HG02970 (cell line): Measurements from ENCODE around the gene MAGED2.
"Not testable (repeated sequence)": the region's sequence is repeated elsewhere in the genome, so short reads cannot be mapped to it uniquely, and the experiment has no call there.

Source experiments
- ATAC-seq: cut with Tn5 transposase; IDR thresholded peaks from one replicate; pipeline ENCODE4 v1.9.1; 2021; ENCODE audit warnings: mild to moderate bottlenecking, moderate library complexity, moderate number of reproducible peaks; ENCODE audit not compliant: unreplicated experiment, low FRiP score

MAGED2 gene, protein sequence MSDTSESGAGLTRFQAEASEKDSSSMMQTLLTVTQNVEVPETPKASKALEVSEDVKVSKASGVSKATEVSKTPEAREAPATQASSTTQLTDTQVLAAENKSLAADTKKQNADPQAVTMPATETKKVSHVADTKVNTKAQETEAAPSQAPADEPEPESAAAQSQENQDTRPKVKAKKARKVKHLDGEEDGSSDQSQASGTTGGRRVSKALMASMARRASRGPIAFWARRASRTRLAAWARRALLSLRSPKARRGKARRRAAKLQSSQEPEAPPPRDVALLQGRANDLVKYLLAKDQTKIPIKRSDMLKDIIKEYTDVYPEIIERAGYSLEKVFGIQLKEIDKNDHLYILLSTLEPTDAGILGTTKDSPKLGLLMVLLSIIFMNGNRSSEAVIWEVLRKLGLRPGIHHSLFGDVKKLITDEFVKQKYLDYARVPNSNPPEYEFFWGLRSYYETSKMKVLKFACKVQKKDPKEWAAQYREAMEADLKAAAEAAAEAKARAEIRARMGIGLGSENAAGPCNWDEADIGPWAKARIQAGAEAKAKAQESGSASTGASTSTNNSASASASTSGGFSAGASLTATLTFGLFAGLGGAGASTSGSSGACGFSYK

DNA sequence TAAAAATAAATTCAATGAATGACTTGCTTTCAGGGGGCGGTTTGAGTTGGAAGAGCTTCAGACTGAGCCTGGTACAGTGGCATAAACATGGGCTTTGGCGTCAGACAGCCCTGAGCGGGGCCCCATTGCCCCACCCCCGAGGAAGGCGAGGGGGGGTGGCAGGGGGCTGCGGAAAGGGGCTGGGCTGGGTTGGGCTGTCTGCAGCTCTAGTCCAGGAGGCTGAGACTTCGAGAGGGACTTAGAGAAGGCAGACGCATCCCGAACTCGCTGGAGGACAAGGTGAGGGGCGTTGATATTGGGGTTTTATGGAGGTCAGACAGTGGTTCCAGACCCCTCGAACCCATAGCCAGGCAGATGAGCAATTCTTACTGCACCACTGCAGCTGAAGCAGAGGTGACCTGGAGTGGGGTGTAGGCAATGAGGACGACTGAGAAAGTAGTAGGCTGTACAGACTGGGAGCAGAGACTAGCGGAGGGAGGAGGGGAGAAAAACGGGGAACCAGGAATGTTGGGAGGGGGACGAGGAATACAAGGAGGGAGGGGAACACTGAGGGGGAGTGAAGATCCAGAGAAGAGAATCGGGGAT is at the start of gene MAGED2:
Gene MAGED2 (plus strand): TSS at position 222 of the 585 bp plus-strand sequence. CDS start 1,587 bp downstream, outside the sequence.
- ATAC-seq, result no peak

DNA sequence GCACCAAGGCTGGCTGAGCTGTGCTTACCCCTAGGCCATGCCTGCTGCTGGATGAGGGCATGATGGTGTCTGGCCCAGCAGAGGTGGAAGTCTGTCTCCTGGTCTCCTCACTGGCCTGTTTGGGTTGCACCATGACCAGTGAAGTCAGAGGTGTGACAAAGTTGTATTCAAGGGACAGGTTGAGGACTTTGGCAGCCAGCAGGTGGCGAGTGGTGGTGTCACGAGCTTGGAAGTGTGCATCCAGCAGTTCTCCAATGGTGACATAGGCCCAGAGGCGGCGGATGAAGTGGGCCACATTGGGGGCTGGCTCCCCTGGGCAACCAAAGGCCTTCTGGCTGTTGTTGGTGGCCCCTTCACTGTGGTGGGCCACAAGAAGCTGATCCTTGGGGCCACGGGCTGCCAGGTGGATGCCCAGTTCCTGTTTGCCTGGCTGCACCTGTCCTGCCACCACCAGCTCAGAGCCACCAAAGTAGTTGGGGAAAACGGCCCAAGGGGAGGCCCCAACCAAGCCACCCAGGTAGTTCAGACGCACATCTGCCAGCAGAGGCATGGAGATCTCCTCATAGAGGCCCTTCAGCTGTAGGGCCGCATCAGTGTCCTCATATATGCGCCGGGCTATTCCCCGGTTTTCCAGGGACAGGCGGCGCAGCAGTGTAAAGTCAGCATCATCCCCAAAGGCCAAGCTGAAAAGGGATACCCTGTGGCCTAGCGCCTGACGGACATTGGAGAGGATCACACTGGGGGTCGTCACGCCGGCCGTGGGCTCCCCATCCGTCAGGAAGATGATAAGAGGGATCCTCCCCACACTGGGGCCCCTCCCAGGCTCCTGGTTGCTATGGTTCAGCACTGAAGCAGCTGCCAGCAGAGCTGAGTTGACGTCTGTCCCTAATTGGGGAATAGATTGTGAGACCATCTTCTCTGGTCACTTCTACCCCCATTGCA is 49.2 kb upstream of the MAGED2 start:
- ATAC-seq, result no peak

DNA sequence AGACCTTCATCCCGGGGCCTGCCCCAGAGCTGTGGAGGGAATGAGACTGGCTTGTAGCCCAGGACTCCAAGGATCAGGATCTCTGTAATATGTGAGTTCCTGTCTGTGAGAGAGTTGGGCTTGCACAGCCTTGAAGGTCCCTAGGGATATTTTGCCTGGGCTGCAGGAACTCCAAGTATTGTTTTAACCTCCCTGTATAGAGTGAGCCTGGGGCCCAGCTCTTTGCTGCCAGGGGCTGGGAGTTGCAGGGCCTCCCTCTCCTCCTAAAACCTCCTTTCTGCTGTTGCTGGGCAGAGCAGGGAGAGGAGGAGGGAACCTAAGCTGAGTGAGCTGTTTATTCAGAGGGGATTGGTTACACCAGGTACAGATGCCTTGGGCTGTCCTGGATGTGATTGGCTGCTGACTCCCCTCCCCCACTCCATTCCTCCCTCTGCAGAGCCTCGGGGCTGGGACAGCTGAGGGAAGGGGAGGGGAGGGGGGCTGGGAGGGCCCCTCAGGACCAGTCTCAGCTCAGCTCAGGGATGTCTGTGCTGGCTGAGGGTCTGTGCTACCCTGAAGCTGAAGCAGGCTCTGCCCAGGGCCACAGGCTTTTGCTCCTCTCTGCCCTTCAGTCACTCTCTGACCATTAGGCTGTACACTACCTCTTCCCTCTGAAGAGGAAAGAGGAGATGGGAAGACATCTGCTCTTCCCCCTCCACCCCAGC is 33.0 kb upstream of the MAGED2 start:
- not testable (repeated sequence) for ATAC-seq

DNA sequence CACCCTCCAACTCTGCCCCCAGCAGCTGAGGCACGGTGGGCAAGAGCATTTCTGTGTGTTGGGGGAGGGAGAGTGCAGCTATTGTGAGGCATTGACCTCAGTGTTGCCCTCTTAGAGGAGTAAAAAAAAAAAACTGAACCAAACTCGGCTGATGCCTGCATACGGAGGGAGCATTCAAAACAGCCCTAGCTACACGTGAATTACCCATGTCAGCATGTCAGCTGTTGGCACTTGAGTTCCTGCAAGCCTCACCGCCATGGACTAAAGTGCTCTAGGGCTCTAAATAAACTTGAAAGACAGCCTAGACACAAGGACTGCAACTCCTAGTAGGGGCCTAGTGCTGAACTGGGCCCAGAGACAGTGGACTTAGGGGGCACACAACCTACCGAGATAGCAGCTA is 31.5 kb upstream of the MAGED2 start:
- ATAC-seq, result no peak

DNA sequence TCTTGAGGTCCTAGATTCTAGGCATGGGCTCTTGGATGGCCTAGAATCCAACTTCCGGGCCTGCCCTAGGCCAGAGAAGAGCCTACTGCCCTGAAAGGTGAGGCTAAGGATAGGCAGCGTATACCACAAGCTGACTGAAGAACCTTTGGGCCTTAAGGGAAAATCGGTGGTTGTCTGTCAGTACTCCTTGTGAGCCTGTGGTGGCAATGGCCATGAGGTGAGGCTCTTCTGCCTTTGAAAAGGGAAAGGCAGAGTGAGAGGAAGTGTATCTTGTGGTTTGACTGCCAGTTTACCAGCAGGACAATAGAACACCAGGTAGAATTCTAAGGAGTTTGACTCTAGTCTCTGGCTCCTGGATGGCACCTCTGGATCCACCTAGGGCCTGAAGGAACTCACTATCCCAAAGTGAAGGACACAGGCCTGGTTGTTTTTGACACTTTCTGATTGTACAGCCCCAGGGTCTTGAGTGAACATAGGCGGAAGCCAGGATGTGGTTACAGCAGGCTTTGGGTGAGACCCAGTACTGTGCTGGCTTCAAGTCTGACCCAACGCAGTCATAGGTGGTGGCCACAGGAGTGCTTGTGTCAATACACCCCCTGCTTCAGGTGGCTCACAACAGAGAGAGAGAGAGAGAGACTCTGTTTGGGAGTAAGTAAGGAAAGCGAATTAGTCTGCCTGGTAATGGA is 30.4 kb upstream of the MAGED2 start:
- ATAC-seq, result no peak

DNA sequence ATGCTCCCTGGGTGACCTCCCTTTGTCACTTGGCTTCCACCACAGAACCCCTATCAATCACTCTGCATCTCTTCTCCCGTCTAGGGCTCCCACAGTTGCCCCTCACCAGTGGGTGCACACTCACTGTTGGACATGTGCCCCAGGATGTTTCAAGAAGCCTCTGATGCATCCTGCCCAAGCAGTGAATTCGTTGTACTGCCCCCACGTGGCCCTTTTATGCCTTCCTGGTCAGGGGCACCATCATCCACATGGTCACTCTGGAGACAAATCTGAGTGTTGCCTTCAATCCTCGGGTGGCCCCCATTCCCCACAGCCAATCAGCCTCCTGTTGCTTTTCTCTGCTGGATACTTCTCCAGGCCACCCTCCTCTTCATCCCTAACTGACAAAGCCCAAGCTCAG is 21.6 kb upstream of the MAGED2 start:
- no peak for ATAC-seq

DNA sequence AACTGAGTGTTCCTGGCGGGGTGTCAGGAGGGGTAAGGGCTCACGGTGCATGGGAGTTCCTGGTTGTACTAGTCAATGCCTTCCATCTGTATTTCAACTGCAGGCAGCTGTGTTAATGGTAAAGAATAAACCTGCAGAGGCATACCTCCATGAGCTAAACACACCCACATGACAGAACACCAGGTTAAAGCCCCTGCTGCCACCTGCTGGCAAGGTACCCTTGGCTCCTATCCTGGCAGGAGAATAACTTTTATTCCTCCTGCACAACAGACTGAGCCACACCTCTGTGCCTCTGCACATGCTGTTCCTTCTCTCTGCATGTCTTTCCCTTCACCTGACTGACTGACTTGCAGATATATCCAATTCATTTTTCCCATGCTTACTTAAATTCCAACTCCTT is 20.6 kb upstream of the MAGED2 start:
- ATAC-seq, result no peak

DNA sequence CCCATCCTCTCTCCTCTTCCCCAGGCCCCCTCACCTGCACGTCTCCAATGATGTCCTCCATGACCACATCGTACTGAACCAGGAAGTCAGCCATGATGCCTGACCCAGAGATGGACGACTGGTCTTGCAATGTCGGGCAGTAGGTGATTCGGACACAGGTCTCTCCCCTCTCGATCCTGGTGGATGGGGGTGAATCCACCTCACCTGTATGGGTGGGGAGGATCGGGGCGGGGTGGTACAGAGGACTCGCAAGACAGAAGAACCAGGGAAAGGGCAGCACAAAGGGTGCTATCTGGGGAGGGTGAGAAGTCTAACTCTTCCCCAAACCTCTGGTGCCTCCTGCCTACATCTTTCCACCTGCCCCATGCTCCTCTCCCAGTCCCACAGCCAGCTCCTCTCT is 19.1 kb upstream of the MAGED2 start:
- ATAC-seq, result no peak

DNA sequence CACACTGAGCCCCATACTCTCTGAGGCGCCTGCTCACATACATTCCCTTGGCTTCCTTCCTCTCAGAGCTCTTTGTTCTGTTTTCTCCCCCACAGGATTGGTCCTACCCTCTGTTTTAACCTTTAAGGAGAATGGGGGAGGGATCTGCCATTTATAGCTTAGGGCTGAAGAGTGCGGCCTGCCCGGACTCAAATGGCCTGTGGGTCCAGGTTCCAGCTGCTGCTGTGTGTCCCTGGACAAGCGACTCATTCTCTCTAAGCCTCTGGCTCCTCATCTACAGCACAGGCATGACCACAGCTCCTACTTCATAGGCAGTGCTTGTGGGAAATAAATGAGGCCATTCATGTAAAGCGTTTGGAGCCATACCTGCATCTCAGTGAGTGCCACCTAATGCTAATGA is 18.1 kb upstream of the MAGED2 start:
- ATAC-seq, result not testable (repeated sequence)

DNA sequence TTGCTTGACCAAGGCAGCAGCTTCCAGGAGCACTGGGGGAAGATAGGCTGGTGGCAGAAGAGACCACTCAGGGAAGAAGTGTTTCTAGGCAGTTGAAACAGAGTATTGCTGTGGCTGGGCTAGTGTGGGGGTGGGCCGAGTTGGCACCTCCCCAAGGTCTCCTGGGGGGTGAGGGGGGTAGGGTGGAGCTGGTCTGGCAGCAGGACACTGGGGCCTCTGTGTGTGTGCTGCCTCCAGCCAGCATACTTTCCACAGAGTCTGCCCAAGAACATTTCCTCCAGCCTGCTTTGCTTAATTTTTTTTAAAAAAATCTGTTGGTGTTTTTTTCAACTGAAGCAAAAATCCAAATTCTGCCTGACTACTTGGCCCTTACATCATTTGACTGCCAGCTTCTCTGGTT is 13.5 kb upstream of the MAGED2 start:
- ATAC-seq, result no peak

DNA sequence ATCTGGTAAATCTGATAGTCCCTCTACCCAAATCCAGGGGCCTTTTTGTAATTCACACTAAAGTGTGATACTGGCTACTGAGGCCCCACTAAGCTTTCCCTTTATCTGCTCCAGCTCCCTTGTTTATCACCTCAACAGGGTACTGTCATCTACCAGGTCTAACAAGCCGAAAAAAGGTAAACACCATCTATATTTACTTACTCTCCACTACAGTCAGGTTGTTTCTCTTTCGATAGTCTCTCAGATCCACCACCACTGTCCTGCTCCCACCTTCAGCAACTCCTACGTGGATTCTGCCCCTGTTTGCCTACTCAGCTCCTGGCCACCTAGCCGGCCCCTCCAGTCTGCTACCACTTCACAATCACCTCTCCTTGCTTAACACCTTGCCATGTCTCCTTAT is 12.8 kb upstream of the MAGED2 start:
- no peak for ATAC-seq

DNA sequence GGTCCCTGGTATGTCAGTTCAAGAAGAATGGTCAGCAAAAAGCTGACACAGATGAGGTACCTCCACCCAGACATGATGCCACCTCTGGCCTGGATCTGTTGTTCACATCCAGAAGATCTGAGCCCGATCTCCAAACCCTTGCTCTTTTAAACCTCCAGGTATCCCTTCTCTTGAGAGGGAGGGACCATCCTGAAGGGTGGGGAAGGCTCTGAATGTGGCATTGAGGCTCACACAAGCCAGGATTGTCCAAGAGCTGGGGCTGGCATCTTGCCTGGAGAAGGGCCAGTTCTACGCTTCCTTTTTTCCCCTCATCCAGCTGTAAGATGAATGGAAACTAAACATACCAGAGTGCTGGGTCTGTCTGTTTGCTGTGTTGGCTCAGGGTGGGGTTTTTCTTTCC is 9.4 kb upstream of the MAGED2 start, which contains the start of gene ITIH6:
Gene ITIH6 (minus strand): TSS at position 119 of the 400 bp plus-strand sequence. CDS start 45 bp downstream, at position 74.
- ATAC-seq, result no peak

DNA sequence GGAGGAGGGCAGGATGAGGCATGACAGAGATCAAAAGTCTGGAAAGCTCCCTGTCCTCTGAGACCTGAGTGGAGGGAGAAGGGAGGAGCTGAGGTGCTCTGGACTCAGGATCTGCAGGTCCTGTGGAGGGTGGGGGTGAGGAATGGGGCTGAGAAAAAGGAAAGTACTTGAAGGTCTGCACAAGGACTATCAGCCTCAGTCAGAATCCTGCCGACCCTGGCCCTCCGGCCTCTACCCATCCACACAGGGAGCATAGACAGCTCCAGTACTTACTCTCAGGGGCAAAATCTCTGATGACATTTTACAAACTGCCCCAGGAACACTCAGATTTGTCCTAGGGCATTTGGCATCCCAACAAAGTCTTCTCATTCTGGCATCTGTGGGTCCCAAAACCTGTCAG is 8.5 kb upstream of the MAGED2 start:
- ATAC-seq, result no peak

DNA sequence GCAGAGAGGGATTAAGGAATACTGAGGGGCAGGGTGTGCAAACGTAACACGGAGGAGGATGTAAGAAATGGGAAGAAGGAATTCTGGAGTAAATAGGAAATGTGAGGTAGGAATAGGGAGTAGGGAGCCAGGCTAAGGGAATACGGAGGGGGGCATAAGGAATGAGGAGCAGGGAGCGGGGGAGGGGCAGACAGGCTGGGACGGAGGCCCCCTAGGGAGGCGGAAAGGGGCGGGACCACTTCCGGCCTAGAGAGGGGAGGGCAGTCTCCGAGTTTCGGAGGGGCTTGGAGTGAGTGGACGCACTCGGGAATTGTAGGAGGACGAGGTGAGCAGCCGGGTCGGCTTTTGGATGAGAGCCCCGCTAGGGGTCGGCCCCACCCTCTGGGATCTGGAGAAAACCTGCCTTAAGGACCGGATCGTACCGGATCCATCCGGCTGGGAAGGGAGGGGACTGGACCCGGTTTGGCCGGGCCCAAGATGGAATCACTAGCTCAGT is 612 bp downstream of the MAGED2 start:
- ATAC-seq, result peak; percentile 14

DNA sequence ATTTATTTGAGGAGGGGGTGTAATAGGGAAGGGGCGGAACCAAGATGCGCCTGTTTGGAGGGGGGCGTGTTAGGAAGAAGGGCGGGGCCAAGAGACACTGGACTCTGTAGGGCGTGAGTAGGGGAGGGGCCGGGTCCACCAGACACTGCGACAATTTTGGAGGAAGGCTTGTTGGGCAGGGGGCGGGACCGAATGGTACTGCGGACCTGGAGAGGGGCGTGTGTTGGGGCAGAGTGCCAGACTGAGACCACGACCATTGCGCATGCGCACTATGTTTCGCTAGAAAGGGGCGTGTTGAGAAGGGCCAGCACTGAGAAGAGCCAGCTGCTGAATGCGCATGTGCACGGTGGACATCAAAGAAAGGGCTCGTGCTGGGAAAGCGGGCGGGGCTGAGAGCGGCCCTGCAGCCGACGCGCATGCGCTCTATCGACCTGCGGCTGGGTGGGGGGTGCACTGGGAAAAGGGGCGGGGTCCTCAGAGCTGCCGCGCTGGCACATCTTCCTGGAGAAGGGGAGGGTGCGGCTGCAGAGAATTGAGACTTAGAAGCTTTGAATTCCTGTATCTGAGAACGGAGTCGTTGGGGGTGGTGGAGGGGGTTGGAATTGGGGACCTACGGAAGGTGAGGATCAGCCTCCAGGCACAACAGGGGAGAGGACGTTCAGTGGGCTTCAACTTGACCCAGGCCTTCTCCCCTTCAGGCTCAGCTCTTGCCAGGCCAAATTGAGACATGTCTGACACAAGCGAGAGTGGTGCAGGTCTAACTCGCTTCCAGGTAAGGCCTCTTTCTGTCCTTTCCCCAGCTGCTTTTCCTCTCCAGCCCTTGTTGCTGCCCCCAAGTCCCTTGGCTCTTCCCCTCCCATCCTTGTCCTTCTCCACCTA is 1.3 kb downstream of the MAGED2 start:
- peak; percentile 89 for ATAC-seq

DNA sequence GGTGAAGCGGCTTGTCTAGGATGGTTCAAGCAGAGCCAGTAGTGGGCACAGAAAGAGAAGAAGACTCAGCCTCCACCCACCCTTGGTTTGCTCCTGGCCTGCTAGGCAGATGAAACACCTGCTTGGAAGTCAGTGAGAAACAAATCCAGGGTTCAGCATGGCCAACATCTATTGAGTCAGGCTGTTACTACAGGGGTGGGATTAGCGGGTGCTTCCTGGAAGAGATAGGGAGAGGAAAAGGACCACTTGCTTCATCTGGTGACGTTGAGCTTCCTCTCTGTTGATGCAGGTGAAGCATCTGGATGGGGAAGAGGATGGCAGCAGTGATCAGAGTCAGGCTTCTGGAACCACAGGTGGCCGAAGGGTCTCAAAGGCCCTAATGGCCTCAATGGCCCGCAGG is 3.0 kb downstream of the MAGED2 start:
- ATAC-seq, result no peak

DNA sequence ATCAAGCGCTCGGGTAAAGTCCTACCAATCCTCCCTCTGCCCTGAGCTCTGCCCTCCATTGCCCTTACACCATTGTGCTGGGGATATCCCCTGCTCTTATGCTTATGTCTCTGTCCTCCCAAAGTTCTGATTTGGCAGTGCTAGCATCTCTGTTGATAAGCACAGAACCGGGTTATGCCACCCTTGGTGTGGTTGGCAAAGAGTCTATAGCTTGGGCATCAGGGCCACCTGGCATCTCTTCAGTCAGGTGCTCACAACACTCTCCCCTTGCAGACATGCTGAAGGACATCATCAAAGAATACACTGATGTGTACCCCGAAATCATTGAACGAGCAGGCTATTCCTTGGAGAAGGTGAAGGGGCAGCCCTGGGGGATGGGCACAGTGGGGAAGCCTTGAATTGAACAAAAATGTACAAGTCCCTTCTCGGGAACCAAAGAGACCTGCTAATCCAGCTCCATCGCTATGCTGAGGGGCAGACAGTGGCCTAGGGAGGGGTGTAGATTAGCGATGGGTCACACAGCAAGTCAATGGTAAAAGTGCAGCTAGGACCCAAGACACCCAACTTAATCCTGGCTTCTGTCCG is 3.8 kb downstream of the MAGED2 start:
- no peak for ATAC-seq

DNA sequence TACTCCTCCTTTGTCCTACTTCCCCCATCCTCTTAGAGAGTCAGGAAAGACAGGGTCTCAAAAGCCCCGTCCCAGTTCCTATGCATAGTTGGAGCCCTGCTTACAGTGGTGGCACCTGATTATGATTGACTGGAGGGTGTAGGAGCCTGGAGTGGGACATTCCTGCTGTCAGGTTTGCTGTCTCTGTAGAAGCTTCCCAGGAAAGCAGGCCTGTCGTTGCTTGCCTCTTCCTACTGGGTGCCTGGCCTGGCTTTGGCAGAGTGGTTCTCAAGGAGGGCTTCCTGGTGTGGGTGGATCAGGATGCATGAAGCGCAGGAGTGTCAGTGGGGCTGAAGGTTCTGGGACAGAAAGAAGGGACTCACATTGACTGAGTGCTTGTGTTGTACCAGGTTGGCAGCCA is 4.8 kb downstream of the MAGED2 start:
- no peak for ATAC-seq
